ENCODE data around the gene CTDSP1. TPM values are rescaled to one million over a fixed set of nuclear protein-coding genes. Genes with fewer than 3 reads are reported as not detected.

Gene CTDSP1
- total RNA-seq, 4 donors from 2014 or later = 122 to 164 (median 140) TPM

DNA sequence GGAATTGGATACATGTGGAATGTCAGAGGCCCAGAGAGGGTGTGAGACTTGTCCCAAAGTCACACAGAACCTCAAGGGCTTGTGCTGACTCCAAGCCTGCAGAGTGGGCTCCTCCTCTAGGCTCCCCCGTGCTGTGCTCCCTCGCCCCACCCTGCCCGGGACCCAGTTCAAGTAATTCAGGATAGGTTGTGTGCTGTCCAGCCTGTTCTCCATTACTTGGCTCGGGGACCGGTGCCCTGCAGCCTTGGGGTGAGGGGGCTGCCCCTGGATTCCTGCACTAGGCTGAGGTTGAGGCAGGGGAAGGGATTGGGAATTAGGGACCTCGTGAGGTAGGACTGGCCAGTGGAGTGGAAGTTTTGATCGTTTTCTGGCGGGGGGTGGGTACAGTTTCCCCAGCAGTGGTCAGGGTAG, 2.8 kb downstream of the CTDSP1 start:
- H3K4me1 ChIP-seq = peaks cover 0 to 71% (median 46%) of the 10 kb centered on the region in 4 donors
- H3K27ac ChIP-seq = peak overlapping the region in 3 of 4 donors; percentile 96 to 100 (median 99)
- 58 to 60% methylated on average over 2 to 8 of the region's 8 CpGs for WGBS, 2 donors
- H3K36me3 ChIP-seq = peaks cover 0 to 41% (median 4%) of the 10 kb centered on the region in 3 donors
- H3K4me3 ChIP-seq = peak overlapping the region in 1 of 4 donors; percentile 91
- H3K27me3 ChIP-seq = no peaks in the 10 kb centered on the region
- TF ChIP-seq, protein P1, sequence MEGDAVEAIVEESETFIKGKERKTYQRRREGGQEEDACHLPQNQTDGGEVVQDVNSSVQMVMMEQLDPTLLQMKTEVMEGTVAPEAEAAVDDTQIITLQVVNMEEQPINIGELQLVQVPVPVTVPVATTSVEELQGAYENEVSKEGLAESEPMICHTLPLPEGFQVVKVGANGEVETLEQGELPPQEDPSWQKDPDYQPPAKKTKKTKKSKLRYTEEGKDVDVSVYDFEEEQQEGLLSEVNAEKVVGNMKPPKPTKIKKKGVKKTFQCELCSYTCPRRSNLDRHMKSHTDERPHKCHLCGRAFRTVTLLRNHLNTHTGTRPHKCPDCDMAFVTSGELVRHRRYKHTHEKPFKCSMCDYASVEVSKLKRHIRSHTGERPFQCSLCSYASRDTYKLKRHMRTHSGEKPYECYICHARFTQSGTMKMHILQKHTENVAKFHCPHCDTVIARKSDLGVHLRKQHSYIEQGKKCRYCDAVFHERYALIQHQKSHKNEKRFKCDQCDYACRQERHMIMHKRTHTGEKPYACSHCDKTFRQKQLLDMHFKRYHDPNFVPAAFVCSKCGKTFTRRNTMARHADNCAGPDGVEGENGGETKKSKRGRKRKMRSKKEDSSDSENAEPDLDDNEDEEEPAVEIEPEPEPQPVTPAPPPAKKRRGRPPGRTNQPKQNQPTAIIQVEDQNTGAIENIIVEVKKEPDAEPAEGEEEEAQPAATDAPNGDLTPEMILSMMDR (IDR thresholded peaks at IDR 0.05) = no peak
- TF ChIP-seq EP300 (IDR thresholded peaks at IDR 0.05) (no peak), POLR2A (IDR thresholded peaks at IDR 0.05) (no peak)
- no peak for DNase-seq (ENCODE audit: low spot score in 2 of 2)
- no peaks in the 10 kb centered on the region for H3K9me3 ChIP-seq

GRCh38 chr2:218402911-218403411, 3.3 kb downstream of the CTDSP1 start:
- no peaks in the 10 kb centered on the region for H3K27me3 ChIP-seq
- H3K27ac ChIP-seq = peak overlapping the region in 3 of 4 donors; percentile 96 to 100 (median 99)
- peaks cover 0 to 41% (median 4%) of the 10 kb centered on the region in 3 donors for H3K36me3 ChIP-seq
- H3K4me1 ChIP-seq = peaks cover 0 to 71% (median 46%) of the 10 kb centered on the region in 4 donors
- H3K4me3 ChIP-seq = peak overlapping the region in 1 of 4 donors; percentile 91
- TF ChIP-seq POLR2A (IDR thresholded peaks at IDR 0.05) = no peak
- no peak for TF ChIP-seq EP300 (IDR thresholded peaks at IDR 0.05)
- TF ChIP-seq, protein P1 (IDR thresholded peaks at IDR 0.05) = no peak
- no peak for DNase-seq (ENCODE audit: low spot score in 2 of 2)
- no peaks in the 10 kb centered on the region for H3K9me3 ChIP-seq
- WGBS, 2 donors = 72 to 87% methylated on average over 20 to 21 of the region's 26 CpGs

DNA sequence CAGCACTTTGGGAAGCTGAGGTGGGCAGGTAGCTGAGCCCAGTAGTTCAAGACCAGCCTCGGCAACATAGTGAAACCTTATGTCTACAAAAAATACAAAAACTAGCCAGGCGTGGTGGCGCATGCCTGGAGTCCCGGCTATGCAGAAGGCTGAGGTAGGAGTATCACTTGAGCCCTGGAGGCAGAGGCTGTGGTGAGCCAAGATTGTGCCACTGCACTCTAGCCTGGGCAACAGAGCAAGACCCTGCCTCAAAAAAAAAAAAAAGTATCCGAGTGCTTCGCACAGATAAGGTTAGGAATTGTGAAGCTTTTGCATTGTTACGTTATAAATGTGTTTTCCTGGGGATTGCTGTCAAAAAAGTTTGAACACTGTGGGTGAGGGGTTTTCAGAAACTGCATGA, 4.1 kb downstream of the CTDSP1 start:
- Histone ChIP-seq H3K4me3 (no peak overlapping the region), H3K4me1 (peaks cover 0 to 71% (median 44%) of the 10 kb centered on the region in 4 donors), H3K27ac (peak overlapping the region in 3 of 4 donors; percentile 87 to 97 (median 95)), H3K36me3 (peaks cover 0 to 41% (median 4%) of the 10 kb centered on the region in 3 donors), H3K9me3 (no peaks in the 10 kb centered on the region), H3K27me3 (no peaks in the 10 kb centered on the region)
- 72 to 77% methylated on average over 7 of the region's 7 CpGs for WGBS, 2 donors
- TF ChIP-seq POLR2A (IDR thresholded peaks at IDR 0.05) (no peak), EP300 (IDR thresholded peaks at IDR 0.05) (no peak)
- TF ChIP-seq, protein P1 (IDR thresholded peaks at IDR 0.05) = no peak
- DNase-seq (ENCODE audit: low spot score in 2 of 2) = no peak

DNA sequence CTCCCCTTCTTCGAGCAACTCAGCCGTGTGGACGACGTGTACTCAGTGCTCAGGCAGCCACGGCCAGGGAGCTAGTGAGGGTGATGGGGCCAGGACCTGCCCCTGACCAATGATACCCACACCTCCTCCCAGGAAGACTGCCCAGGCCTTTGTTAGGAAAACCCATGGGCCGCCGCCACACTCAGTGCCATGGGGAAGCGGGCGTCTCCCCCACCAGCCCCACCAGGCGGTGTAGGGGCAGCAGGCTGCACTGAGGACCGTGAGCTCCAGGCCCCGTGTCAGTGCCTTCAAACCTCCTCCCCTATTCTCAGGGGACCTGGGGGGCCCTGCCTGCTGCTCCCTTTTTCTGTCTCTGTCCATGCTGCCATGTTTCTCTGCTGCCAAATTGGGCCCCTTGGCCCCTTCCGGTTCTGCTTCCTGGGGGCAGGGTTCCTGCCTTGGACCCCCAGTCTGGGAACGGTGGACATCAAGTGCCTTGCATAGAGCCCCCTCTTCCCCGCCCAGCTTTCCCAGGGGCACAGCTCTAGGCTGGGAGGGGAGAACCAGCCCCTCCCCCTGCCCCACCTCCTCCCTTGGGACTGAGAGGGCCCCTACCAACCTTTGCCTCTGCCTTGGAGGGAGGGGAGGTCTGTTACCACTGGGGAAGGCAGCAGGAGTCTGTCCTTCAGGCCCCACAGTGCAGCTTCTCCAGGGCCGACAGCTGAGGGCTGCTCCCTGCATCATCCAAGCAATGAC, 4.8 kb downstream of the CTDSP1 start:
- 60 to 63% methylated on average over 16 of the region's 16 CpGs for WGBS, 2 donors
- H3K27me3 ChIP-seq = no peaks in the 10 kb centered on the region
- H3K4me3 ChIP-seq = no peak overlapping the region
- H3K9me3 ChIP-seq = no peaks in the 10 kb centered on the region
- peak overlapping the region; percentile 53 to 97 (median 91) for H3K27ac ChIP-seq
- TF ChIP-seq, protein P1 (IDR thresholded peaks at IDR 0.05) = no peak
- H3K4me1 ChIP-seq = peaks cover 0 to 71% (median 44%) of the 10 kb centered on the region in 4 donors
- peaks cover 0 to 41% (median 4%) of the 10 kb centered on the region in 3 donors for H3K36me3 ChIP-seq
- DNase-seq (ENCODE audit: low spot score in 2 of 2) = no peak

All from tibial nerve (tissue), 4 donors.